Mammary epithelial cell (primary cell): Measurements from ENCODE around the gene OLFM1.

Experiments used
- CTCF ChIP-seq, 2 donors: IDR thresholded peaks in 1 of 2; conservative IDR thresholded peaks in 1 of 2; 2 replicates each; pipeline ENCODE4 v1.5.1; 2011 to 2012; ENCODE audit warnings: inconsistent platforms in 2 of 2, low read length in 2 of 2, mild to moderate bottlenecking in 2 of 2, control low read depth in 1 of 2, low read depth in 1 of 2; ENCODE audit not compliant: insufficient read depth in 1 of 2; ENCODE audit errors: extremely low read depth in 1 of 2
- EZH2 ChIP-seq: IDR thresholded peaks from 2 replicates; pipeline ENCODE4 v1.6.1; 2012; ENCODE audit warnings: low read length, inconsistent platforms, borderline replicate concordance

GRCh38 chr9:135069558-135070197 lies 17.8 kb upstream of the OLFM1 start:
- TF ChIP-seq CTCF (conservative IDR thresholded peaks at IDR 0.05 in 1 of 2, IDR thresholded peaks at IDR 0.05 in 1 of 2; ENCODE audit: extremely low read depth in 1 of 2, insufficient read depth in 1 of 2, low read depth in 1 of 2, low read length in 2 of 2) (no peak), EZH2 (no peak)
